HG03354 (cell line): ENCODE results near the gene ZMIZ1.

Experiments
- ATAC-seq: cut with Tn5 transposase; IDR thresholded peaks from one replicate; pipeline ENCODE4 v1.9.1; 2021; ENCODE audit warnings: mild to moderate bottlenecking; ENCODE audit not compliant: unreplicated experiment, poor library complexity, severe bottlenecking

The ZMIZ1 gene

GRCh38 chr10:79349766-79350406, 281.1 kb downstream of the ZMIZ1 start:
- ATAC-seq: no peak

GRCh38 chr10:79350407-79351154, 281.8 kb downstream of the ZMIZ1 start:
- ATAC-seq: no peak

GRCh38 chr10:79351332-79351731, 282.6 kb downstream of the ZMIZ1 start:
- ATAC-seq: no peak

GRCh38 chr10:79352035-79352877, 283.5 kb downstream of the ZMIZ1 start:
- no peak for ATAC-seq

GRCh38 chr10:79353000-79353406, 284.2 kb downstream of the ZMIZ1 start:
- ATAC-seq: no peak

GRCh38 chr10:79353726-79354125, 285.0 kb downstream of the ZMIZ1 start:
- ATAC-seq: no peak

GRCh38 chr10:79354141-79354540, 285.4 kb downstream of the ZMIZ1 start:
- ATAC-seq: no peak

- no peak for ATAC-seq
Measured at GRCh38 chr10:79354615-79355014, 285.8 kb downstream of the ZMIZ1 start.

GRCh38 chr10:79355420-79356017, 286.8 kb downstream of the ZMIZ1 start:
- ATAC-seq: no peak

- no peak for ATAC-seq
Measured at GRCh38 chr10:79356104-79356503, 287.3 kb downstream of the ZMIZ1 start.

GRCh38 chr10:79357180-79357579, 288.4 kb downstream of the ZMIZ1 start:
- ATAC-seq: no peak

GRCh38 chr10:79358811-79359210, 290.0 kb downstream of the ZMIZ1 start:
- no peak for ATAC-seq

- ATAC-seq: no peak
Measured at GRCh38 chr10:79359816-79360498, 291.2 kb downstream of the ZMIZ1 start.

GRCh38 chr10:79360499-79361342, 292.0 kb downstream of the ZMIZ1 start:
- no peak for ATAC-seq

GRCh38 chr10:79361726-79362397, 293.1 kb downstream of the ZMIZ1 start:
- ATAC-seq: no peak
